IMR-90 (cell line): ENCODE measurements around the gene SYNM. TPM values are rescaled to one million over a fixed set of nuclear protein-coding genes. Genes with fewer than 3 reads are reported as not detected.

Source experiments
- ATAC-seq: fragments of 200-7000 bp; cut with Tn5 transposase; 2 replicates; pipeline ENCODE4 v1.9.1; 2020; ENCODE audit warnings: low read depth, mild to moderate bottlenecking, moderate library complexity
- BruUV-seq: library from RNA; stranded (reverse); fragments of 400-500 nt; replicated peaks from 2 replicates; lab custom pipeline; 2021; lab: Mats Ljungman, UMichigan
- CTCF ChIA-PET: fragments of 300-600 bp; formaldehyde crosslinking; extraction: SDS; loops from one replicate; lab custom pipeline; 2021; ENCODE audit warnings: antibody characterized with exemption; lab: Yijun Ruan, JAX
- POLR2A ChIA-PET: fragments of 300-600 bp; sonication (Branson Sonifier 250); formaldehyde crosslinking; loops from one replicate; lab custom pipeline; 2022; ENCODE audit warnings: antibody characterized with exemption; ENCODE audit not compliant: unreplicated experiment; lab: Charles Lee
- DNase-seq: peaks from one replicate; pipeline ENCODE4 v3.0.0; 2013
- H2AFZ ChIP-seq: replicated peaks from 2 replicates; pipeline ENCODE3; 2013; ENCODE audit warnings: low read length, mild to moderate bottlenecking; ENCODE audit not compliant: poor library complexity
- H2AK5ac ChIP-seq: 2 replicates; pipeline ENCODE4 v1.6.1; 2013; ENCODE audit warnings: low read depth, low read length, inconsistent platforms
- H2AK9ac ChIP-seq: replicated peaks from 2 replicates; pipeline ENCODE3; 2013; ENCODE audit warnings: mild to moderate bottlenecking, low read depth, low read length, moderate library complexity; ENCODE audit not compliant: poor library complexity
- H2BK120ac ChIP-seq: 2 replicates; pipeline ENCODE4 v1.6.1; 2013; ENCODE audit warnings: low read depth, low read length, inconsistent platforms
- H2BK15ac ChIP-seq: 3 replicates; pipeline ENCODE4 v1.6.1; 2013; ENCODE audit warnings: low read depth, low read length, inconsistent platforms
- H2BK20ac ChIP-seq: 2 replicates; pipeline ENCODE4 v1.6.1; 2013; ENCODE audit warnings: low read depth, mild to moderate bottlenecking, inconsistent platforms, low read length, moderate library complexity
- H2BK5ac ChIP-seq: 2 replicates; pipeline ENCODE4 v1.6.1; 2013; ENCODE audit warnings: mild to moderate bottlenecking, low read depth, low read length, inconsistent platforms; ENCODE audit not compliant: poor library complexity, severe bottlenecking
- H3K14ac ChIP-seq: replicated peaks from 2 replicates; pipeline ENCODE4 v1.6.1; 2013; ENCODE audit warnings: low read depth, low read length, inconsistent platforms
- H3K18ac ChIP-seq: 2 replicates; pipeline ENCODE4 v1.6.1; 2013; ENCODE audit warnings: low read depth, low read length, control low read depth
- H3K23ac ChIP-seq: 2 replicates; pipeline ENCODE4 v1.6.1; 2013; ENCODE audit warnings: low read depth, low read length, inconsistent platforms
- H3K27ac ChIP-seq: 2 replicates; pipeline ENCODE4 v1.5.1; 2013; ENCODE audit warnings: mild to moderate bottlenecking, control low read depth, low read length; ENCODE audit not compliant: insufficient read depth
- H3K27me3 ChIP-seq: 2 replicates; pipeline ENCODE4 v1.6.1; 2013; ENCODE audit warnings: low read length; ENCODE audit not compliant: control insufficient read depth, insufficient read depth
- H3K36me3 ChIP-seq: 2 replicates; pipeline ENCODE4 v1.6.1; 2013; ENCODE audit warnings: low read length, mixed read lengths; ENCODE audit not compliant: control insufficient read depth, insufficient read depth
- H3K4ac ChIP-seq: 2 replicates; pipeline ENCODE4 v1.6.1; 2013; ENCODE audit warnings: low read depth, low read length, inconsistent platforms
- H3K4me1 ChIP-seq: 2 replicates; pipeline ENCODE4 v1.6.1; 2013; ENCODE audit warnings: low read length, mixed read lengths; ENCODE audit not compliant: control insufficient read depth, insufficient read depth
- H3K4me2 ChIP-seq: 2 replicates; pipeline ENCODE4 v1.6.1; 2013; ENCODE audit warnings: low read depth, mild to moderate bottlenecking, control low read depth, low read length, moderate library complexity
- H3K4me3 ChIP-seq: 2 replicates; pipeline ENCODE4 v1.5.1; 2013; ENCODE audit warnings: low read depth, mild to moderate bottlenecking, control low read depth, low read length, moderate library complexity; ENCODE audit not compliant: insufficient read depth
- H3K56ac ChIP-seq: 2 replicates; pipeline ENCODE4 v1.6.1; 2013; ENCODE audit warnings: low read length, inconsistent platforms; ENCODE audit not compliant: insufficient read depth; ENCODE audit errors: extremely low read depth
- H3K79me1 ChIP-seq, 2 experiments: 2 replicates each; pipeline ENCODE4 v1.6.1; 2013; ENCODE audit warnings: low read length in 2 of 2, inconsistent platforms in 1 of 2, low read depth in 1 of 2
- H3K9ac ChIP-seq: 2 replicates; pipeline ENCODE4 v1.6.1; 2013; ENCODE audit warnings: low read depth, low read length, control low read depth
- H3K9me1 ChIP-seq: 2 replicates; pipeline ENCODE4 v1.6.1; 2013; ENCODE audit warnings: low read length, inconsistent platforms; ENCODE audit not compliant: insufficient read depth
- H3K9me3 ChIP-seq: 2 replicates; pipeline ENCODE4 v1.6.1; 2013; ENCODE audit warnings: low read length; ENCODE audit not compliant: control insufficient read depth, insufficient read depth
- H4K20me1 ChIP-seq: 2 replicates; pipeline ENCODE4 v1.6.1; 2013; ENCODE audit warnings: low read length, inconsistent platforms; ENCODE audit not compliant: insufficient read depth
- H4K5ac ChIP-seq: 2 replicates; pipeline ENCODE4 v1.6.1; 2013; ENCODE audit warnings: mild to moderate bottlenecking, low read depth, low read length, control low read depth
- H4K8ac ChIP-seq, 2 experiments: 2 replicates each; pipeline ENCODE4 v1.6.1; 2013; ENCODE audit warnings: low read depth in 2 of 2, low read length in 2 of 2, control low read depth in 1 of 2, inconsistent platforms in 1 of 2
- H4K91ac ChIP-seq: 2 replicates; pipeline ENCODE4 v1.6.1; 2013; ENCODE audit warnings: low read depth, low read length, inconsistent platforms; ENCODE audit not compliant: insufficient read depth
- BHLHE40 ChIP-seq: fragments of 150-350 bp; IDR thresholded peaks from 2 replicates; pipeline ENCODE4 v1.6.1; 2016; ENCODE audit warnings: mild to moderate bottlenecking, low read depth, low read length
- CEBPB ChIP-seq: IDR thresholded peaks from 2 replicates; pipeline ENCODE4 v1.6.1; 2012; ENCODE audit warnings: low read depth, low read length, improper control_type of control experiment
- CHD1 ChIP-seq: IDR thresholded peaks from 2 replicates; pipeline ENCODE4 v1.6.1; 2012; ENCODE audit warnings: low read depth, low read length, improper control_type of control experiment
- CTCF ChIP-seq: conservative IDR thresholded peaks from 2 replicates; pipeline ENCODE4 v1.5.1; 2012; ENCODE audit warnings: mild to moderate bottlenecking, low read depth, low read length, improper control_type of control experiment
- ELK1 ChIP-seq: fragments of 150-350 bp; IDR thresholded peaks from 2 replicates; pipeline ENCODE4 v1.6.1; 2016; ENCODE audit warnings: low read depth, mild to moderate bottlenecking, low read length, moderate library complexity, borderline replicate concordance
- FOS ChIP-seq: fragments of 150-350 bp; IDR thresholded peaks from 2 replicates; pipeline ENCODE4 v1.6.1; 2016; ENCODE audit warnings: low read depth, low read length
- MAFK ChIP-seq: IDR thresholded peaks from 2 replicates; pipeline ENCODE4 v1.6.1; 2012; ENCODE audit warnings: low read depth, low read length, improper control_type of control experiment
- MAZ ChIP-seq: IDR thresholded peaks from 2 replicates; pipeline ENCODE4 v1.6.1; 2012; ENCODE audit warnings: low read depth, mild to moderate bottlenecking, low read length, improper control_type of control experiment, moderate library complexity, borderline replicate concordance
- MXI1 ChIP-seq: IDR thresholded peaks from 2 replicates; pipeline ENCODE4 v1.6.1; 2012; ENCODE audit warnings: low read depth, mild to moderate bottlenecking, low read length, moderate library complexity, borderline replicate concordance
- NFE2L2 ChIP-seq: fragments of 150-350 bp; IDR thresholded peaks from 2 replicates; pipeline ENCODE4 v1.6.1; 2016; ENCODE audit warnings: low read depth, mild to moderate bottlenecking, low read length
- POLR2A ChIP-seq: IDR thresholded peaks from 2 replicates; pipeline ENCODE4 v1.6.1; 2012; ENCODE audit warnings: mild to moderate bottlenecking, low read depth, low read length
- RAD21 ChIP-seq: IDR thresholded peaks from 2 replicates; pipeline ENCODE4 v1.6.1; 2012; ENCODE audit warnings: low read length, improper control_type of control experiment
- RCOR1 ChIP-seq: IDR thresholded peaks from 2 replicates; pipeline ENCODE4 v1.6.1; 2012; ENCODE audit warnings: mild to moderate bottlenecking, low read length, improper control_type of control experiment; ENCODE audit not compliant: insufficient replicate concordance
- RFX5 ChIP-seq: IDR thresholded peaks from 2 replicates; pipeline ENCODE4 v1.8.0; 2012; ENCODE audit warnings: low read depth, mild to moderate bottlenecking, low read length, moderate library complexity
- SMC3 ChIP-seq: fragments of 150-350 bp; IDR thresholded peaks from 2 replicates; pipeline ENCODE4 v1.6.1; 2016; ENCODE audit warnings: low read depth, mild to moderate bottlenecking, antibody characterized with exemption, low read length, moderate library complexity
- USF2 ChIP-seq: fragments of 150-350 bp; IDR thresholded peaks from 2 replicates; pipeline ENCODE4 v1.6.1; 2017; ENCODE audit warnings: mild to moderate bottlenecking, antibody characterized with exemption, low read length, low read depth
- WGBS, 2 experiments: methylation state at CpG; one replicate each; pipeline versions ENCODE4 v1.1.5 to v1.1.7; 2013; ENCODE audit warnings: missing lambda C conversion rate in 2 of 2; ENCODE audit not compliant: insufficient read length in 1 of 2; ENCODE audit errors: extremely low coverage in 2 of 2; 5-methylcytosine and 5-hydroxymethylcytosine counted together
- dilution Hi-C: fragments of 300-500 bp; cut with HindIII; formaldehyde crosslinking; loops from one replicate; pipeline ENCODE4 v1.14.3; 2018; ENCODE audit warnings: low sequenced_read_pairs; ENCODE audit not compliant: unreplicated experiment
- in situ Hi-C: fragments of 300-500 bp; cut with MboI; formaldehyde crosslinking; loops from 3 replicates; pipeline ENCODE4 v1.14.3; 2019; ENCODE audit warnings: low sequenced_read_pairs, inconsistent platforms, mixed read lengths
- intact Hi-C: fragments of 100-400 bp; cut with micrococcal nuclease; formaldehyde crosslinking; loops from 2 replicates; pipeline ENCODE4 v1.10.0; 2022
- polyA plus RNA-seq, 3 experiments: library from polyadenylated mRNA; depleted of rRNA; stranded (reverse); fragments of >200 nt; gene quantifications; 2 replicates each; pipeline ENCODE4 v1.2.3, GENCODE V29; 2012; ENCODE audit warnings: low replicate concordance in 1 of 3
- total RNA-seq: library from RNA; depleted of rRNA; stranded (reverse); fragments of >200 nt; gene quantifications from 2 replicates; pipeline ENCODE4 v1.2.3, GENCODE V29; 2012

Gene SYNM
- total and polyA plus RNA-seq, 2 of the 4 experiments (the other 2 are of a cell fraction), result 2.1 to 3.4 TPM

GRCh38 chr15:99092554-99093172 lies 12.2 kb upstream of the SYNM start:
- Histone ChIP-seq H2BK120ac (no peak overlapping the region), H3K79me1 (no peaks in the 10 kb centered on the region), H3K23ac (no peak overlapping the region), H3K27ac (no peak overlapping the region), H2AFZ (no peak overlapping the region), H4K8ac (no peak overlapping the region), H2BK20ac (no peak overlapping the region), H3K36me3 (no peaks in the 10 kb centered on the region), H2BK5ac (no peak overlapping the region), H3K4me3 (no peak overlapping the region), H3K4ac (no peak overlapping the region), H3K9me3 (no peaks in the 10 kb centered on the region), H3K9me1 (no peaks in the 10 kb centered on the region), H4K91ac (no peak overlapping the region), H2BK15ac (no peak overlapping the region), H4K20me1 (no peaks in the 10 kb centered on the region), H3K9ac (no peak overlapping the region), H3K18ac (no peak overlapping the region), H3K4me2 (no peak overlapping the region), H3K4me1 (no peaks in the 10 kb centered on the region), H3K14ac (no peak overlapping the region), H2AK5ac (no peak overlapping the region), H3K56ac (no peak overlapping the region), H4K5ac (no peak overlapping the region), H3K27me3 (no peaks in the 10 kb centered on the region; the same call in none of the 2 replicates), H2AK9ac (no peak overlapping the region)
- dilution Hi-C loops (no loop called here), intact Hi-C loops (no loop called here), in situ Hi-C loops (no loop called here)
- no CpG with 5 or more reads among the region's 13 CpGs for WGBS, 2 experiments
- no peak for DNase-seq
- ChIA-PET CTCF (no interaction called here), POLR2A (no interaction called here)
- ATAC-seq, result no peak
- TF ChIP-seq CHD1 (no peak), NFE2L2 (no peak), RCOR1 (no peak), RFX5 (no peak), ELK1 (no peak), SMC3 (no peak), CTCF (no peak), MAFK (no peak), RAD21 (no peak), MXI1 (no peak), POLR2A (no peak), CEBPB (no peak), BHLHE40 (no peak), USF2 (no peak), MAZ (no peak), FOS (no peak)
- no TSS peak for BruUV-seq
